Aorta (tissue), 4 donors: ENCODE measurements around the gene MUC4. TPM values are rescaled to one million over a fixed set of nuclear protein-coding genes. Genes with fewer than 3 reads are reported as not detected.

Experiments used
- microRNA-seq, 2 donors: library from miRNA; unstranded; fragments of <30 nt; microRNA quantifications; one replicate each; pipeline ENCODE4 v1.2.0, GENCODE V29; 2020
- polyA plus RNA-seq, 2 donors: library from polyadenylated mRNA; stranded (reverse); fragments of 200-250 nt; gene quantifications; one replicate each; pipeline ENCODE4 v1.2.3, GENCODE V29; 2013
- total RNA-seq, 2 donors: library from RNA; stranded (reverse); fragmentation: NEBNext Ultra II Directional; extraction: Animal tissue kit (Norgen Biotek cat#: 25700); gene quantifications; one replicate each; pipeline ENCODE4 v1.2.1, GENCODE V29; 2021
- donor health status: healthy with polysubstance abuse.
- donor health status: Bipolar disorder and iron deficiency.
- donor health status: DM: no; HTN: no; CAD: no.
- donor health status: DM: yes; HTN: yes; CAD: no.

The MUC4 gene
- total and polyA plus RNA-seq, 4 donors, result 0.06 to 0.25 (median 0.08) TPM; not detected in 1

Small RNA genes within 50 kb of the gene (microRNA-seq; reads per million reads assigned to microRNA genes)
- gene MIR570, result 0 reads per million in 2 donors

Other genes with a start within 250 kb of the MUC4 start
- 100 to 1,000 TPM; 301 to 596 TPM for gene APOD, start 228.0 kb downstream of the MUC4 start, total RNA-seq
- gene APOD, start 228.0 kb downstream of the MUC4 start, polyA plus RNA-seq, result 10 to 100 TPM in 1 of 2 donors, 1 to 10 TPM in 1; 6.4 to 17.3 TPM
- gene MUC20, start 91.0 kb downstream of the MUC4 start, total RNA-seq, result 10 to 100 TPM in 1 of 2 donors, 1 to 10 TPM in 1; 4.5 to 17.8 TPM
- gene MUC20, start 91.0 kb downstream of the MUC4 start, polyA plus RNA-seq, result 10 to 100 TPM in 1 of 2 donors, 1 to 10 TPM in 1; 2.9 to 17.7 TPM
- 10 to 100 TPM; 51.7 to 81.3 TPM for gene TNK2, start 96.6 kb upstream of the MUC4 start, total RNA-seq
- gene TNK2, start 96.6 kb upstream of the MUC4 start, polyA plus RNA-seq, result 100 to 1,000 TPM in 1 of 2 donors, 1 to 10 TPM in 1; 9.3 to 162 TPM